ENCODE results near the gene UPK2.

Gene UPK2

GRCh38 chr11:118996926-118997626 is 41.0 kb downstream of the UPK2 start:
- no peak for DNase-seq

GRCh38 chr11:118997627-118998387 is 41.7 kb downstream of the UPK2 start, which contains the start of gene CENATAC:
CENATAC (plus strand) TSS chr11:118998138; CDS start chr11:118998198, 60 bp downstream.
- peak; percentile 86 for DNase-seq

GRCh38 chr11:118998388-118998717 is 42.3 kb downstream of the UPK2 start:
- DNase-seq, result no peak

GRCh38 chr11:118998822-118999221 is 42.7 kb downstream of the UPK2 start:
- DNase-seq, result no peak

GRCh38 chr11:119000906-119001305 is 44.8 kb downstream of the UPK2 start:
- no peak for DNase-seq

GRCh38 chr11:119006656-119007055 is 50.6 kb downstream of the UPK2 start:
- no peak for DNase-seq
